GM12874 (cell line): Measurements from ENCODE around the gene DCAKD.

ENCODE experiments used
- CTCF ChIP-seq: IDR thresholded peaks from 2 replicates; pipeline ENCODE4 v1.5.1; 2011; ENCODE audit warnings: low read depth, mild to moderate bottlenecking, control low read depth, low read length, moderate library complexity; ENCODE audit not compliant: insufficient read depth

Gene DCAKD

GRCh38 chr17:45061606-45062205 lies 10.3 kb upstream of the DCAKD start:
- no peak for TF ChIP-seq CTCF

GRCh38 chr17:45060797-45061605 lies 9.6 kb upstream of the DCAKD start, which contains the start of gene NMT1:
NMT1 (plus strand) TSS chr17:45061317; CDS start chr17:45061330, 13 bp downstream.
- no peak for TF ChIP-seq CTCF

- TF ChIP-seq CTCF = no peak
Measured at GRCh38 chr17:45060382-45060796, 9.0 kb upstream of the DCAKD start.

- no peak for TF ChIP-seq CTCF
Measured at GRCh38 chr17:45052052-45052772, 780 bp upstream of the DCAKD start.

- no peak for TF ChIP-seq CTCF
Measured at GRCh38 chr17:45050481-45051059, 862 bp downstream of the DCAKD start.

- peak; percentile 46; the same call in 1 of the 2 replicates for TF ChIP-seq CTCF
Measured at GRCh38 chr17:45048795-45049563, 2.5 kb downstream of the DCAKD start.
